ENCODE results near the gene RAPGEF5. TPM values are rescaled to one million over a fixed set of nuclear protein-coding genes. Genes with fewer than 3 reads are reported as not detected.

The RAPGEF5 gene
- polyA plus RNA-seq, 1 of the 3 experiments (the other 2 are of a cell fraction) = 1.2 TPM

DNA sequence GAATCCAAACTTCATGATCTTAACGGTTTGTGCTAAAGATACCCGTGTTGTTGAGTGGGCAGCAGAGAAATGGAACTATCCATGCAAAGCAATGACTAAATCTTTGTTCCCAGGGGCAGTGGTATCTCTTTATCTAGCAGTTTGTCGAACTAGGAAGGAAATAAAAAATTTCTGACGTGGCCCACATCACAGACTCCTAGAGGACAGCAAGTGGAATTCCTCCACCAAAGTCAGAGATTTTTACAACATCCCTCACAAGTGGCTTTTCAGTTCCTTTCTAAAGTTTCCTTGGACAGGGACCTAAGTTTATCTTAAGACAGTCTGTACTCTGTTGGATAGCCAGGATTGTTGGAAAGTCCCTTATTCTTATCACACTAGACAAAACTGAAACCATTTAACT is 136.0 kb downstream of the RAPGEF5 start:
- H3K4me3 ChIP-seq (ENCODE audit: low read depth in 2 of 2, low read length in 1 of 2) = no peak overlapping the region
- H2AFZ ChIP-seq (ENCODE audit: low read depth) = no peak overlapping the region
- H3K9ac ChIP-seq = no peak overlapping the region
- no peaks in the 10 kb centered on the region for H4K20me1 ChIP-seq (ENCODE audit: insufficient read depth)
- ChIA-PET POLR2A (no interaction called here), CTCF (interaction anchor here (1.9 kb wide), 1 partner anchor 9 kb away, joined by 7 read pairs; no protein-coding TSS in a partner anchor)
- 58% methylated on average over 4 of the region's 4 CpGs for WGBS (ENCODE audit: low lambda C conversion rate)
- H3K4me2 ChIP-seq = no peak overlapping the region
- no peaks in the 10 kb centered on the region for H3F3A ChIP-seq (replicated peaks; ENCODE audit: insufficient read depth)
- H3K27ac ChIP-seq (ENCODE audit: low read depth in 2 of 2, low read length in 1 of 2) = no peak overlapping the region
- H3K4me1 ChIP-seq (ENCODE audit: control insufficient read depth in 1 of 2, insufficient read depth in 2 of 2, low read depth in 1 of 2, low read length in 1 of 2) = no peaks in the 10 kb centered on the region
- H3K79me2 ChIP-seq (ENCODE audit: insufficient read depth) = no peaks in the 10 kb centered on the region
- H3K9me2 ChIP-seq = no peaks in the 10 kb centered on the region
- no peaks in the 10 kb centered on the region for H3K27me3 ChIP-seq (ENCODE audit: insufficient read depth)
- DNase-seq = no peak
- peaks cover 0 to 2% of the 10 kb centered on the region in 2 experiments for H3K36me3 ChIP-seq (replicated peaks in 1 of 2; ENCODE audit: control insufficient read depth in 1 of 2, insufficient read depth in 2 of 2, low read length in 1 of 2)
- no peaks in the 10 kb centered on the region for H3K9me3 ChIP-seq
- TF ChIP-seq, protein P1, sequence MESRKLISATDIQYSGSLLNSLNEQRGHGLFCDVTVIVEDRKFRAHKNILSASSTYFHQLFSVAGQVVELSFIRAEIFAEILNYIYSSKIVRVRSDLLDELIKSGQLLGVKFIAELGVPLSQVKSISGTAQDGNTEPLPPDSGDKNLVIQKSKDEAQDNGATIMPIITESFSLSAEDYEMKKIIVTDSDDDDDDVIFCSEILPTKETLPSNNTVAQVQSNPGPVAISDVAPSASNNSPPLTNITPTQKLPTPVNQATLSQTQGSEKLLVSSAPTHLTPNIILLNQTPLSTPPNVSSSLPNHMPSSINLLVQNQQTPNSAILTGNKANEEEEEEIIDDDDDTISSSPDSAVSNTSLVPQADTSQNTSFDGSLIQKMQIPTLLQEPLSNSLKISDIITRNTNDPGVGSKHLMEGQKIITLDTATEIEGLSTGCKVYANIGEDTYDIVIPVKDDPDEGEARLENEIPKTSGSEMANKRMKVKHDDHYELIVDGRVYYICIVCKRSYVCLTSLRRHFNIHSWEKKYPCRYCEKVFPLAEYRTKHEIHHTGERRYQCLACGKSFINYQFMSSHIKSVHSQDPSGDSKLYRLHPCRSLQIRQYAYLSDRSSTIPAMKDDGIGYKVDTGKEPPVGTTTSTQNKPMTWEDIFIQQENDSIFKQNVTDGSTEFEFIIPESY (IDR thresholded peaks at IDR 0.05; ENCODE audit: borderline replicate concordance, low read depth) = no peak
- TF ChIP-seq, protein P2, sequence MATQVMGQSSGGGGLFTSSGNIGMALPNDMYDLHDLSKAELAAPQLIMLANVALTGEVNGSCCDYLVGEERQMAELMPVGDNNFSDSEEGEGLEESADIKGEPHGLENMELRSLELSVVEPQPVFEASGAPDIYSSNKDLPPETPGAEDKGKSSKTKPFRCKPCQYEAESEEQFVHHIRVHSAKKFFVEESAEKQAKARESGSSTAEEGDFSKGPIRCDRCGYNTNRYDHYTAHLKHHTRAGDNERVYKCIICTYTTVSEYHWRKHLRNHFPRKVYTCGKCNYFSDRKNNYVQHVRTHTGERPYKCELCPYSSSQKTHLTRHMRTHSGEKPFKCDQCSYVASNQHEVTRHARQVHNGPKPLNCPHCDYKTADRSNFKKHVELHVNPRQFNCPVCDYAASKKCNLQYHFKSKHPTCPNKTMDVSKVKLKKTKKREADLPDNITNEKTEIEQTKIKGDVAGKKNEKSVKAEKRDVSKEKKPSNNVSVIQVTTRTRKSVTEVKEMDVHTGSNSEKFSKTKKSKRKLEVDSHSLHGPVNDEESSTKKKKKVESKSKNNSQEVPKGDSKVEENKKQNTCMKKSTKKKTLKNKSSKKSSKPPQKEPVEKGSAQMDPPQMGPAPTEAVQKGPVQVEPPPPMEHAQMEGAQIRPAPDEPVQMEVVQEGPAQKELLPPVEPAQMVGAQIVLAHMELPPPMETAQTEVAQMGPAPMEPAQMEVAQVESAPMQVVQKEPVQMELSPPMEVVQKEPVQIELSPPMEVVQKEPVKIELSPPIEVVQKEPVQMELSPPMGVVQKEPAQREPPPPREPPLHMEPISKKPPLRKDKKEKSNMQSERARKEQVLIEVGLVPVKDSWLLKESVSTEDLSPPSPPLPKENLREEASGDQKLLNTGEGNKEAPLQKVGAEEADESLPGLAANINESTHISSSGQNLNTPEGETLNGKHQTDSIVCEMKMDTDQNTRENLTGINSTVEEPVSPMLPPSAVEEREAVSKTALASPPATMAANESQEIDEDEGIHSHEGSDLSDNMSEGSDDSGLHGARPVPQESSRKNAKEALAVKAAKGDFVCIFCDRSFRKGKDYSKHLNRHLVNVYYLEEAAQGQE (IDR thresholded peaks at IDR 0.05; ENCODE audit: low read depth, low read length) = no peak
- TF ChIP-seq TAF1 (IDR thresholded peaks at IDR 0.05; ENCODE audit: borderline replicate concordance, low read depth, low read length) (no peak), CHD2 (IDR thresholded peaks at IDR 0.05; ENCODE audit: low read length, partially characterized antibody) (no peak), EP300 (IDR thresholded peaks at IDR 0.05; ENCODE audit: borderline replicate concordance in 1 of 2, low read depth in 1 of 2, low read length in 1 of 2) (no peak), SMC3 (IDR thresholded peaks at IDR 0.05; ENCODE audit: low read depth, low read length) (no peak), TEAD4 (IDR thresholded peaks at IDR 0.05; ENCODE audit: borderline replicate concordance, insufficient read depth) (no peak), FOSL2 (IDR thresholded peaks at IDR 0.05; ENCODE audit: borderline replicate concordance, low read depth) (no peak), RAD21 (IDR thresholded peaks at IDR 0.05; ENCODE audit: low read length) (no peak), FOXJ3 (CRISPR knock-in tag; IDR thresholded peaks at IDR 0.05) (no peak)
- TF ChIP-seq, protein P3, sequence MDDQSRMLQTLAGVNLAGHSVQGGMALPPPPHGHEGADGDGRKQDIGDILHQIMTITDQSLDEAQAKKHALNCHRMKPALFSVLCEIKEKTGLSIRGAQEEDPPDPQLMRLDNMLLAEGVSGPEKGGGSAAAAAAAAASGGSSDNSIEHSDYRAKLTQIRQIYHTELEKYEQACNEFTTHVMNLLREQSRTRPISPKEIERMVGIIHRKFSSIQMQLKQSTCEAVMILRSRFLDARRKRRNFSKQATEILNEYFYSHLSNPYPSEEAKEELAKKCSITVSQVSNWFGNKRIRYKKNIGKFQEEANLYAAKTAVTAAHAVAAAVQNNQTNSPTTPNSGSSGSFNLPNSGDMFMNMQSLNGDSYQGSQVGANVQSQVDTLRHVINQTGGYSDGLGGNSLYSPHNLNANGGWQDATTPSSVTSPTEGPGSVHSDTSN (IDR thresholded peaks at IDR 0.05) = no peak
- TF ChIP-seq, protein P4, sequence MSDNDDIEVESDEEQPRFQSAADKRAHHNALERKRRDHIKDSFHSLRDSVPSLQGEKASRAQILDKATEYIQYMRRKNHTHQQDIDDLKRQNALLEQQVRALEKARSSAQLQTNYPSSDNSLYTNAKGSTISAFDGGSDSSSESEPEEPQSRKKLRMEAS (IDR thresholded peaks at IDR 0.05; ENCODE audit: low read depth) = no peak
- TF ChIP-seq, protein P5, sequence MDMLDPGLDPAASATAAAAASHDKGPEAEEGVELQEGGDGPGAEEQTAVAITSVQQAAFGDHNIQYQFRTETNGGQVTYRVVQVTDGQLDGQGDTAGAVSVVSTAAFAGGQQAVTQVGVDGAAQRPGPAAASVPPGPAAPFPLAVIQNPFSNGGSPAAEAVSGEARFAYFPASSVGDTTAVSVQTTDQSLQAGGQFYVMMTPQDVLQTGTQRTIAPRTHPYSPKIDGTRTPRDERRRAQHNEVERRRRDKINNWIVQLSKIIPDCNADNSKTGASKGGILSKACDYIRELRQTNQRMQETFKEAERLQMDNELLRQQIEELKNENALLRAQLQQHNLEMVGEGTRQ (IDR thresholded peaks at IDR 0.05; ENCODE audit: borderline replicate concordance, low read depth, low read length) = no peak
